ENCODE results near the gene KCNMB3.
A peak's percentile ranks its signal among the peaks of the same experiment; 100 is the strongest.

KCNMB3 gene

DNA sequence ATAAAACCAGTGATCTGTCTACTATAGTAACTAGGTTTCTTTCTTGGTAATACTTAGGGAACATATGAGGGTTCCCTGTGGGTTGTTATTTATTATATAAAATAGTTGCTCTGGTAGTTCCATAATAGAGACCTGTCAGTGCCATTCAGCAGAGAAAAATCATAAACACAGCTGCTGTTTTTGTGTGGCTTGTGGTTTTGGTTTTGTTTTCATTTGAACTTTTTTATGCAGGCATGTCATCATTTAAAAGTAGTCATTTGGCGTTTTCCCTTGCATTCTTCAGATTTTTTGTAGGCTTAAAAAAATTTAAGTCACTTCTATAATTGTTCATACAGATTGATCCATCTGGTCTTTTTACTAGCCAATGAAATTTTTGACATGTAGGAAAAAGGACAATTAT is 54.8 kb downstream of the KCNMB3 start:
- peak; percentile 70 for DNase-seq (ENCODE audit: low read depth, low spot score)

DNA sequence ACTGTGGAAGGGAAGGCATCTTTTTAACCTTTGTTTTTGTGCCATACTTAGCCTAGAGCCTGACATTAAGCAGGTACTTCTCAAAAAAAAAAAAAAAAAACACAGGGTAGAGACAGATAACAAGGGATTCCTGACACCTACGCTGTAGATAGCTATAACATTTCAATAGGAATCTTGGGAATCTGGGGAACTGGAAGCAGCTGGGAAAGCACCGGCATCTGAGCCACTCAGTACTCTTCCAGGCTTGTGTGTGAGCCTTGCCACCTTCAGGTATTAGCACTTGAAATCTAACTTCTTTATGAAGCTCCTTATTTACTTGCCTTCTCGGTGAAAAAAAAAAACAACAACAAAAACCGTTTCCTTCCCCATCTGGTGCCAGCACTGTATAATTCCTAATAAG is 56.0 kb downstream of the KCNMB3 start:
- no peak for DNase-seq (ENCODE audit: low read depth, low spot score)

All from brain pericyte (primary cell).